PC-9 (cell line): ENCODE results near the gene SETBP1. TPM values are rescaled to one million over a fixed set of nuclear protein-coding genes. Genes with fewer than 3 reads are reported as not detected.

ENCODE experiments used
- BruUV-seq: library from RNA; stranded (reverse); fragments of 400-500 nt; replicated peaks from 2 replicates; lab custom pipeline; 2021; lab: Mats Ljungman, UMichigan
- CTCF ChIA-PET: fragments of 300-600 bp; sonication (Branson Sonifier 250); formaldehyde crosslinking; loops from one replicate; lab custom pipeline; 2022; ENCODE audit warnings: antibody characterized with exemption; lab: Charles Lee
- POLR2A ChIA-PET: fragments of 300-600 bp; sonication (Branson Sonifier 250); formaldehyde crosslinking; loops from one replicate; lab custom pipeline; 2022; ENCODE audit warnings: antibody characterized with exemption; ENCODE audit not compliant: unreplicated experiment; lab: Charles Lee
- DNase-seq, 2 experiments: peaks; one replicate each; pipeline versions ENCODE4 v3.0.0 to v3.0.0-alpha.2; 2015 to 2022; ENCODE audit warnings: mixed read lengths in 1 of 2
- H2AFZ ChIP-seq: fragments of 200-600 bp; sonication (generic); 2 replicates; pipeline ENCODE4 v1.8.1; 2017; ENCODE audit warnings: antibody characterized with exemption
- H3F3A ChIP-seq: fragments of 200-600 bp; sonication (generic); 2 replicates; pipeline ENCODE4 v1.8.1; 2017; ENCODE audit warnings: antibody characterized with exemption, mild to moderate bottlenecking, low read depth; ENCODE audit not compliant: insufficient read depth
- H3K27ac ChIP-seq: fragments of 200-600 bp; sonication (generic); 2 replicates; pipeline ENCODE4 v1.6.1; 2016; ENCODE audit warnings: mixed run types
- H3K27me3 ChIP-seq: fragments of 200-600 bp; sonication (generic); 2 replicates; pipeline ENCODE4 v1.6.1; 2016; ENCODE audit warnings: low read depth, mixed run types; ENCODE audit not compliant: insufficient read depth
- H3K36me3 ChIP-seq: fragments of 200-600 bp; sonication (generic); 2 replicates; pipeline ENCODE4 v1.6.1; 2016; ENCODE audit warnings: low read depth, mixed run types
- H3K4me1 ChIP-seq: fragments of 200-600 bp; sonication (generic); replicated peaks from 2 replicates; pipeline ENCODE4 v1.6.1; 2016; ENCODE audit warnings: mixed run types; ENCODE audit not compliant: insufficient read depth
- H3K4me2 ChIP-seq: fragments of 200-600 bp; sonication (generic); 2 replicates; pipeline ENCODE4 v1.6.1; 2017; ENCODE audit warnings: mixed run types
- H3K4me3 ChIP-seq: fragments of 200-600 bp; sonication (generic); 2 replicates; pipeline ENCODE4 v1.6.1; 2016; ENCODE audit warnings: mixed run types
- H3K79me2 ChIP-seq: fragments of 200-600 bp; sonication (generic); 2 replicates; pipeline ENCODE4 v1.6.1; 2017; ENCODE audit warnings: low read depth, mixed run types
- H3K9me2 ChIP-seq: fragments of 200-600 bp; sonication (generic); 2 replicates; pipeline ENCODE4 v1.8.1; 2017; ENCODE audit warnings: mild to moderate bottlenecking; ENCODE audit not compliant: insufficient read depth
- H3K9me3 ChIP-seq: fragments of 200-600 bp; sonication (generic); 2 replicates; pipeline ENCODE4 v1.8.1; 2016; ENCODE audit warnings: low read depth; ENCODE audit not compliant: insufficient read depth
- H4K20me1 ChIP-seq: fragments of 200-600 bp; sonication (generic); 2 replicates; pipeline ENCODE4 v1.8.1; 2017; ENCODE audit not compliant: insufficient read depth
- EZH2 ChIP-seq: fragments of 200-600 bp; sonication (generic); IDR thresholded peaks from 2 replicates; pipeline ENCODE4 v1.8.0; 2017; ENCODE audit warnings: antibody characterized with exemption, low read depth
- intact Hi-C: fragments of 100-400 bp; cut with micrococcal nuclease; formaldehyde crosslinking; loops from one replicate; pipeline ENCODE4 v1.10.0; 2022; ENCODE audit not compliant: unreplicated experiment
- total RNA-seq: library from RNA; stranded (reverse); gene quantifications from 2 replicates; pipeline ENCODE4 v1.2.3, GENCODE V29; 2021
- TF ChIP-seq, protein P1 (sequence below): fragments of 200-600 bp; sonication (generic); conservative IDR thresholded peaks from 2 replicates; pipeline ENCODE4 v1.6.1; 2017; ENCODE audit warnings: mixed run types, antibody characterized with exemption, mild to moderate bottlenecking, moderate library complexity

SETBP1 gene
- total RNA-seq, 1 experiment from 2014 or later: 9.0 TPM

DNA sequence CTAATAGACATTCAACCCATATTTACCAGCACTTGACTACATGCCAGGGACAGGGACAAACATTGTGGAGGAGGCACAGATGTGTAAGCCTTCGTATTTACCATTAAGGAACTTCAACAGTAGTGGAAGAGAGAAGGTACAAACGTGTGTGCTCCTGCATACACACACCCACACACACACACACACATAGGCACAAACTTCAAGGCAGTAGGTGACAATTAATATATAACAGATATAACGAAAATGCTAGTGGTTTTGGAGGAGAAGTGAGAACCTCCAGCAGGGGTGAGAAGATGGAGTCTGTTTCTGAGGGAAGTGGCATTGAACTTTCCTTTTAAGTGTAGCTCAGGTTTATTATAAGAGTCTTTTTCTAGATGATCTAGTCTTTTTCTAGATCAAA is 231.1 kb downstream of the SETBP1 start:
- CTCF ChIA-PET: no interaction called here
- Histone ChIP-seq H3K36me3 (no peaks in the 10 kb centered on the region), H2AFZ (no peak overlapping the region), H3F3A (no peaks in the 10 kb centered on the region), H3K79me2 (no peaks in the 10 kb centered on the region), H3K4me1 (no peaks in the 10 kb centered on the region), H3K9me2 (no peaks in the 10 kb centered on the region), H3K27ac (no peak overlapping the region), H4K20me1 (no peaks in the 10 kb centered on the region), H3K4me3 (no peak overlapping the region), H3K9me3 (no peaks in the 10 kb centered on the region), H3K27me3 (no peaks in the 10 kb centered on the region), H3K4me2 (no peak overlapping the region)
- TF ChIP-seq, protein P1, sequence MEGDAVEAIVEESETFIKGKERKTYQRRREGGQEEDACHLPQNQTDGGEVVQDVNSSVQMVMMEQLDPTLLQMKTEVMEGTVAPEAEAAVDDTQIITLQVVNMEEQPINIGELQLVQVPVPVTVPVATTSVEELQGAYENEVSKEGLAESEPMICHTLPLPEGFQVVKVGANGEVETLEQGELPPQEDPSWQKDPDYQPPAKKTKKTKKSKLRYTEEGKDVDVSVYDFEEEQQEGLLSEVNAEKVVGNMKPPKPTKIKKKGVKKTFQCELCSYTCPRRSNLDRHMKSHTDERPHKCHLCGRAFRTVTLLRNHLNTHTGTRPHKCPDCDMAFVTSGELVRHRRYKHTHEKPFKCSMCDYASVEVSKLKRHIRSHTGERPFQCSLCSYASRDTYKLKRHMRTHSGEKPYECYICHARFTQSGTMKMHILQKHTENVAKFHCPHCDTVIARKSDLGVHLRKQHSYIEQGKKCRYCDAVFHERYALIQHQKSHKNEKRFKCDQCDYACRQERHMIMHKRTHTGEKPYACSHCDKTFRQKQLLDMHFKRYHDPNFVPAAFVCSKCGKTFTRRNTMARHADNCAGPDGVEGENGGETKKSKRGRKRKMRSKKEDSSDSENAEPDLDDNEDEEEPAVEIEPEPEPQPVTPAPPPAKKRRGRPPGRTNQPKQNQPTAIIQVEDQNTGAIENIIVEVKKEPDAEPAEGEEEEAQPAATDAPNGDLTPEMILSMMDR: no peak
- TF ChIP-seq EZH2: no peak
- no peak for DNase-seq
- POLR2A ChIA-PET: no interaction called here
- intact Hi-C loops: no loop called here
- no TSS peak for BruUV-seq

DNA sequence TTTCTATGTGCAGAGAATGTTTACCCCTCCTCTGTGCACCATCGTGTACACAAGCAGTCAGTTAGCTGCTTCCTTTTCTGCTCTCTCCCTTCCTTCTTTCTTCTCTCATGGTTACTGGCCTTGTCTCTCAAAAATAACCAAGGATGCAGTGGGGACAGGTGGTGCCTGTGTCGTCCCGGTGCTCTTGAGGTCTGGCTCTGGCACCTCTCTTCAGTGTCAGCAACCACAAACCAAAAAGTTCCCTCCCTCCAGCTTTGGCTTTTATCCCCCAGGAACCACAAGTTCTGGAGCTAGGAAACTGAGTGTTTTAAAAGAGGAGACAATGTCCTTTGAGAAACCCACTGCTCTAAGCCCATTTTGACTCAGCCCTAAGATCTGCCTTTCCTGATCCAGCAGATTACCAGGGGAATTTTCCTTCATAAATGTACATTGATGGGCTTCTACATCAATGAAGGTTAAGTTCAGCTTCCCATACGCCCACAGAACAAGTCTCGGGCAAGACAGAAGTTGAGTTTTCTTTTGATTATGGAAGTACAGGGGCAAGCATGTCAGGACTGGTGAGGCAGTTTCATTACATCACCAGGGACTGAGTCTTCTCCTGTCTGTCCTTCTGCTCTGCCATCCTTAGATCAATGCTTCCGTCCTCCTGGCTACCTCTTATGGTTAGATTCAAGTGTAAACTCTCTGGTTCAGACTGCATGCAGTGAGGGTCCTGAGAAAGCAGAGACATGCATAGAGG is 232.2 kb downstream of the SETBP1 start:
- no peak for DNase-seq
- no peak overlapping the region for H3K27ac ChIP-seq

DNA sequence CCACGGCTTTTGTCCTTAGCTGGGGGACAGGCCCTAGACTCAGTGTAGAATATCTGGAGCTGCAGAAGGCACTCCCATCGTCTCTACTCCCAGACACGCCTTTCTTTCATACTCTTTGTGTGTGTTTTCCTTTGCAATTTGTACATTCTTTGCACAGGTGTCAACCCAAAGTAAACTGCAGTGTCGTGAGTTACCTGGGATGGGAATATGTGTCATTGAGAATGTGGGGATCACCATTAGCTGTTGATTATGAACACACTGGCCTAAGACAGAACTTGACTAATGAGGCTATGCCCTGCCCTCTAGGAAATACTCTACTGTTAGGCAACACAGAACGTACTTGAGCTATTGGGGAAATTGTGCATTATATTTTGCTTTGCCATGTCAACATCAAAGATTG is 233.3 kb downstream of the SETBP1 start:
- ChIA-PET CTCF (no interaction called here), POLR2A (no interaction called here)
- TF ChIP-seq EZH2: no peak
- TF ChIP-seq, protein P1: no peak

More for the DNA sequence above, 232.2 kb downstream of the SETBP1 start:
- no peaks in the 10 kb centered on the region for H3K36me3 ChIP-seq
- POLR2A ChIA-PET: no interaction called here
- H4K20me1 ChIP-seq: no peaks in the 10 kb centered on the region
- H3K27me3 ChIP-seq: no peaks in the 10 kb centered on the region
- H3K4me1 ChIP-seq: no peaks in the 10 kb centered on the region
- H3K9me3 ChIP-seq: no peaks in the 10 kb centered on the region
- H2AFZ ChIP-seq: no peak overlapping the region
- TF ChIP-seq, protein P1: no peak
- TF ChIP-seq EZH2: no peak
- no peaks in the 10 kb centered on the region for H3K79me2 ChIP-seq
- no peak overlapping the region for H3K4me3 ChIP-seq
- no peaks in the 10 kb centered on the region for H3F3A ChIP-seq
- no TSS peak for BruUV-seq
- H3K9me2 ChIP-seq: no peaks in the 10 kb centered on the region
- CTCF ChIA-PET: no interaction called here
- intact Hi-C loops: no loop called here
- H3K4me2 ChIP-seq: no peak overlapping the region

More for the DNA sequence above, 233.3 kb downstream of the SETBP1 start:
- no TSS peak for BruUV-seq
- intact Hi-C loops: no loop called here
- no peaks in the 10 kb centered on the region for H3K36me3 ChIP-seq
- H3K4me1 ChIP-seq: no peaks in the 10 kb centered on the region
- H3K4me3 ChIP-seq: no peak overlapping the region
- no peaks in the 10 kb centered on the region for H3K9me3 ChIP-seq
- H3K27ac ChIP-seq: no peak overlapping the region
- no peaks in the 10 kb centered on the region for H3K27me3 ChIP-seq
- H3K79me2 ChIP-seq: no peaks in the 10 kb centered on the region
- H3K9me2 ChIP-seq: no peaks in the 10 kb centered on the region
- DNase-seq: no peak
- no peaks in the 10 kb centered on the region for H3F3A ChIP-seq
- H4K20me1 ChIP-seq: no peaks in the 10 kb centered on the region
- H2AFZ ChIP-seq: no peak overlapping the region
- no peak overlapping the region for H3K4me2 ChIP-seq
